HG02884 (cell line): ENCODE measurements around the gene RDM1.

ENCODE experiments used
- ATAC-seq: cut with Tn5 transposase; IDR thresholded peaks from one replicate; pipeline ENCODE4 v1.9.1; 2021; ENCODE audit warnings: mild to moderate bottlenecking, moderate library complexity; ENCODE audit not compliant: unreplicated experiment

RDM1 gene

DNA sequence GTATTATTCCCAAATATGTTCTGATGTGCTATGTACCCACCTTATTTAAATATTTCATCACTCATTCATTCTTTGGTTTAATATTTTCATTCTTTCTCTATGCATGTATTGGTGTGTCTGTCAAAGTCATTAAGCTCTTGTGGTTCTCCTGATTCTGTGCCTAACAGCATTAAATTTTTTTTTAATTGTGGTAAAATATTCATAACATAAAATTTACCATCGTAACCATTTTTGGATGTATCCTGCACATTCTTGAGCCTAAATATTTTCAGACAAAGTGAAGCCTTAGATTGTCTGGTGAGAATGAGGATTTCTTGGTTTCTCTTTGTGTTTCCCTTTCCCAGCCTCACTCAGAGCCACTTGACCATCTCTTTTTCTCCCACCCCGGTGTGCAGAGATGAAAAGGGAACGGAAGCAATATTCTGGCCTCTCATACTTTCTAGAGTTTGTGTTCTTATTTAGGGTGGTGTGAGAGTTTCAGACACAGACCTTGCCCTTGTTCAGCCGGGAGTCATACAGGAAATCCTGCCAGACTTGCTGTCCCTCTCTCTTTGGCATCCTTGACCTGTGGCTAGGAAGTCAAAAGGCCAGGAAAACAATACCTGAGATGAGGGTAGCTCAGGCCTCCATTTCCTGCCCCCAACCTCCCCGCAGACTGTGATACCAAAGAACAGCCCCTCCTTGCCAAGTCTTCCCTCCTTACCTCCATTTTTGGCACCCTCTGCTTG lies 55.3 kb downstream of the RDM1 start:
- no peak for ATAC-seq

DNA sequence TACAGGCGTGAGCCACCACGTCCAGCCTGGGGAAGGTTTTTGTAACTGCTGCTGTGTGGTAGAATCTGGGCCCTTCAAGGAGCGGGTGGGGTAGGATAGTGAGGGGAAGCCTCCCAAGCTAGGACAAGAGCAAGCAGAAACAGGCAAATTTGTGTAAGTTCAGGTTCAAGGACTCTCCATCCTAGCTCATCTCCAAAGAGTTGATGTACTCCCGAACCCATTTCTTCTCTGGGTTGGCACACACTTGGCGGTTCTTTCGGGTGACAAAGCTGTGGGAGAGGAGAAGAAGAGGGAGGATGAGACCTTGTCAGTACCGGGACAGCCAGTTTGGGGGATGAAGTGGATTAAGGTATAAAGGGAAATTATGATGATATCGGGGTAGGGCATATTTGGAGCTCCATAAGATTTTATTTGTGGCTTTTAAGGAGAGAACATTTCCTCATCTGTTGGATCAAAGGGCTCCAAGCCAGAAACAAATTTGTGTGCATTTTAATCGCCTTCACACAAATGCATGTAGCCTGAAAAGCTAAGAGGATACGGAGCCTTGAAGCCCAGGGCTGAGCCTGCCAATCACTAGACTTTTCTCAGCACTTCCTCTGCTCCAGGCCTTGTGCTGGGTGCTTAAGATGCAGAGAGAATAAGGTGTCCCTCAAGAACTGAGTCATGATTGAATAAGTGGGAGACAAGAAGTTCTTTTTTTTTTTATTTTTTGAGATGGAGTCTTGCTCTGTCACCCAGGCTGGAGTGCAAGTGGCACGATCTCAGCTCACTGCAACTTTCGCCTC lies 58.2 kb downstream of the RDM1 start:
- ATAC-seq = no peak

DNA sequence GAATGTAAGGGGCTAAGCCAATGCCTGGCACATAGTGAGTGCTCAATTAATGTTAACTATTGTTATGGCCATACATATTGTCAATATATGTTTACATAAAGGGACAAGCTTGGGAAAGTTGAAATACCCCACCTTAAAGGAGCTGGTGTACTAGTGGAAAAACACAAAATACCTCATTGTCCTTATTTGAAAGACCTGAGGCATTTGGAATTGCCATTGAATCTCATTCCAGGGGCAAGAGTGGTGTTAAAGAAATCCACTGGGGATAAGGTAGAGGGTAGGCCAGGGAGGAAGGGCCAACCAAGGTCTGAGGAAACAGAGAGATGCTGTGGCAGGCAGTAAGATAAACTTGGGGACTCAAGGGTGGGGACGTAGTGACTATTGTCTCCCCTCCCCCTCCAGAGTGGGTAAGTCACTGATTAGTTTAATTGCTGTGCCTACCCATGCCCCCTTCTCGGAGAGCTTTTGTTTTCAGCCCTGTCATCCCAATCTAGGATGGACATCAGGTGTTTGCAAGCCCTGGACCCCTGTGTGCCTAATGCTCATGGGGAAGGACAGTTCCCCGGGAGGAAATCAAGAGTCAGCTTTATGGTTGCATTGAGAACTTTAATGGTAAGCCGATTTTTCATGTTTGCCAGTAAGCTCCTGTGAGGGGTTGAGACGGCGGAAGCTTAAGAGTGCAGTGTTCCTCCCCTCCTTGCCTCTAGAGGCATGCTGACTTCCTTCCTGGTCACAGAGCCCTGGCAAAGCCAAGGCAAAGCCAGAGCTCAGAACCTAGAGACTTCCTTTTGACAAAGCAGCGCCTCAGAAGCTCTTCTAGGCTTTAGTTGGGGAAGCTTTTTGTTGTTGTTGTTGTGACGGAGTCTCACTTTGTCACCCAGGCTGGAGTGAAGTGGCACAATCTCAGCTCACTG lies 59.4 kb downstream of the RDM1 start:
- no peak for ATAC-seq

DNA sequence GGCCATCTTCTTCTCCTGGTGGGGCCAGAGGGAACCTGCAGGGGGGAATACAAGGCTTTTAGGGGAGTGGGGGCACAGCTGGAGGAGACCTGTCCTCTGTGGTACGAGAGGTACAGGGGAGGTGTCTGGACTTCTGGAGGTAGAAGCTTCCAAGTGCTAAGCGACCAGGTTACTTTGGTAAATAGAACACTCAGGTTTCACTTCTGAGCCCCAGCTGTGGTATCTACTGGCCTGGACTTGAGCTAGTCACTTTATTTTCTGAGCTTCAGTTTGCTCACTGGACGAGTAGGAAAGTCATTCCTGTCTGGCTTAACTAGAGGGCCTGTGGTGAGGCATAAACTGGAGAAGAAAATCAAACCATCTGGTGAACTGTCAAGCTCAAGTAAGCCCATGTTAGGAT lies 61.8 kb downstream of the RDM1 start, which contains the start of gene HEATR9:
TSS of gene HEATR9 (minus strand) at position 155 of the 400 bp plus-strand sequence. CDS start at position 6, 149 bp downstream.
- no peak for ATAC-seq
